COR-L47 (cell line): ENCODE data around the gene NDN.
"Not testable (repeated sequence)": the region's sequence is repeated elsewhere in the genome, so short reads cannot be mapped to it uniquely, and the experiment has no call there.

Experiments used
- DNase-seq: peaks from one replicate; lab custom pipeline; 2025; lab: John Stamatoyannopoulos, UW

NDN gene, protein sequence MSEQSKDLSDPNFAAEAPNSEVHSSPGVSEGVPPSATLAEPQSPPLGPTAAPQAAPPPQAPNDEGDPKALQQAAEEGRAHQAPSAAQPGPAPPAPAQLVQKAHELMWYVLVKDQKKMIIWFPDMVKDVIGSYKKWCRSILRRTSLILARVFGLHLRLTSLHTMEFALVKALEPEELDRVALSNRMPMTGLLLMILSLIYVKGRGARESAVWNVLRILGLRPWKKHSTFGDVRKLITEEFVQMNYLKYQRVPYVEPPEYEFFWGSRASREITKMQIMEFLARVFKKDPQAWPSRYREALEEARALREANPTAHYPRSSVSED

DNA sequence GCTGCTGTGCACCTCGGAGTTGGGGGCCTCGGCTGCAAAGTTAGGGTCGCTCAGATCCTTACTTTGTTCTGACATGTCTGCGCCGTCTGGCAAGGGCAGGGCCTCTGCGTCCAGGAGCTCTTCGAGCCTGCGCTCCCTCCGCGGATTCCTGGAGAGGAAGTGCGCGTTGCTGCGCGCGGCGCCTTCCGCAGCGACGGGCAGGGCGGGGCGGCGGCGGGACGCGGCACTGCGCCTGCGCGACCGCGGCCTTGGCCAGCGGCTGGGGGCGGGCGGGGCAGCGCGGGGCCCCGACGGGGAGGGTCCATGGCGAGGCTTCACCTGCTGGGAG, at the start of gene NDN:
TSS of gene NDN (minus strand) at position 163 of the 328 bp plus-strand sequence. CDS start at position 75, 88 bp downstream.
- no peak for DNase-seq

DNA sequence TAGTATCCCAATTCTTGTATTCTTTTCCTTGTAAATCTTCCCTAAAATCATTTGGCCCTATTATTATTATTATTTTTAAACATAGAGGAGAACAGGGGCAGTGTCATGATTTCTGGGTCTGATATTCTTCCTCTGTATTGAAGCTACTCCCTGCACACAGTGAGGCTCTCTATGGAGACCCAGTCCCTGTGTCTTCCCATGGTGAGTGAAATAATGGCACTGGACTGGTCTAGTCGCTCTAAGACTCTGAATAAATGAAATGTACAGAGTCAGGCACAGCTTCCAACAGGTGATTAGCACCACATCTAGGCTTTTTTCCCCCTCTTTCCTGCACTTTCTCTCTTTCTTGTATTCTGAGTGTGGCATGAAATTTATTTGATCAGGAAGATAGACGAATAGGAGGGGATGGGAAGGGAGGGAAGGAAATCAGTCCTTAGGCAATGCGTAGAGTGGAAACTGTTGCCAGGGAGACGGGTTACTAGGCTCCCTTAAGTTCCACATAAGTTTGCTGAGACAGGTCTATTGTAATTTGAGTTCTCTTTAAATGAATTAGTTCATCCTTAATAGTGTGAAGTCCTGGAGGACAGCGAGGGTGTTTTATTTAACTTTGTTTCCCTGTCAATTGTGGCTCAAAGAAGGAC, 49.0 kb upstream of the NDN start:
- no peak for DNase-seq

DNA sequence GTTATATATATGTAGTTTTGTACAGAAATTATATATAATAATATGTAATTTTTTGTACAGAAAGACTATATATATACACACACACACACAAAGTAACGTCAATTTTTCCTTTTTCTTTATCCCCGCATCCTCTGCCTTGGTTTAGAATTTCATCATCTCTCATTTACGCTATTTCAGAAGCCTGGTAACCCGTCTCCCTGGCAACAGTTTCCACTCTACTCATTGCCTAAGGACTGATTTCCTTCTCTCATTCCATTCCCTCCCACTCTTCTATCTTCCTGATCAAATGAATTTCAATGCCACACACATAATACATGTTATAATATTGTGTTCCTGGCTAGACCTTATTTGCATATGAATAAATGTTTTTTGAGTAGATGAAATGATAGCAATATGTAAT, 47.8 kb upstream of the NDN start:
- DNase-seq: no peak

DNA sequence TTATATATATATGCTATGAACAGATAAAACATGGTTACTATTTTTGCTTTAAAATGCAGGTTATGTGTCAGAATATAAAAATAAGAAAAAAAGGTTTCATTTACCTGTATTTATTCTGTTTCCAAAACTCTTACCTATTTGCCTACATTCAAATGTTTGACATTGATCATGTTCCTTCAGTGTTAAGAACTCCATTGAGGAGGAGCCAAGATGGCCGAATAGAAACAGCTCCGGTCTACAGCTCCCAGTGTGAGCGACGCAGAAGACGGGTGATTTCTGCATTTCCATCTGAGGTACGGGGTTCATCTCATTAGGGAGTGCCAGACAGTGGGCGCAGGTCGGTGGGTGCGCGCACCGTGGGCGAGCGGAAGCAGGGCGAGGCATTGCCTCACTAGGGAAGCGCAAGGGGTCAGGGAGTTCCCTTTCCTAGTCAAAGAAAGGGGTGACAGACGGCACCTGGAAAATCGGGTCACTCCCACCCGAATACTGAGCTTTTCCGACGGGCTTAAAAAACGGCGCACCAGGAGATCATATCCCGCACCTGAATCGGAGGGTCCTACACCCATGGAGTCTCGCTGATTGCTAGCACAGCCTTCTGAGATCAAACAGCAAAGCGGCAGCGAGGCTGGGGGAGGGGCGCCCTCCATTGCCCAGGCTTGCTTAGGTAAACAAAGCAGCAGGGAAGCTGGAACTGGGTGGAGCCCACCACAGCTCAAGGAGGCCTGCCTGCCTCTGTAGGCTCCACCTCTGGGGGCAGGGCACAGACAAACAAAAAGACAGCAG, 27.0 kb upstream of the NDN start:
- DNase-seq: not testable (repeated sequence)

DNA sequence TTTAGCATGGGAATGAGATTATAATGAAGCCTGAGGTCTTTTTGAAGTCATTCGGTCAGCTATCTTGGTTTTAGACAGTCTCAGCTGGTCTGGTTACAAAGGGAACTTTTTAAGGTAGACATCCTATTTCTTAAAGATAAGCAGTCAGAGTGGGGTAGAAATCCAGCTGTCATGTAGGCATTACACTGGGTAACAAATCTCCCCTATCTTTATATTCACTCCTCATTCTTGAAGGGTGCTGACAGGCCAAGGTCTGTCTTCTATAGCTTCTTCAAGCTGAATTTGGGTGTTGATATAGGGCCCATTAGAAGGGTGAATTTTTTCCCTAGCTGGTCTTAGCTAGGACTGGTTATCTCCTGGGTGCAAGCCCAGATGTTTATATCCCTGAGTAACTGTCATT, 21.2 kb upstream of the NDN start:
- no peak for DNase-seq

DNA sequence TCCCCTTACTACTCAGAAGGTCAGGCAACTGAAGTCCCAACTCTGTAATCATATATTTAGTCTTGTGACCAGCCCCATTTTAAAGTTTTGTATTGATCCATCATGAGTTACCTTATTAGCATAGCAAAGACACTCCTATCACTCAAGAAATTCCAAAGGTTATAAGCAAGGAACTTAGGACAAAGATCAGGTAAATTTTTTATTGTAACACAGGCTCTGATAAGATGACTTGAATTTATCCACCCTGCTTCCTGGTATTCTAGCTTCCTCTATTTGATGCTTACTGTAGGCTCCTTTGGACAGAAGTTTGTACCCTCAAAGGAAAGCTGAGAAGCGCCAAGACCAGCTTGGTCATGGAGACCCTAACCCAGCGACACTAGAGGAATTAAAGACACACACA, 8.2 kb upstream of the NDN start:
- no peak for DNase-seq

DNA sequence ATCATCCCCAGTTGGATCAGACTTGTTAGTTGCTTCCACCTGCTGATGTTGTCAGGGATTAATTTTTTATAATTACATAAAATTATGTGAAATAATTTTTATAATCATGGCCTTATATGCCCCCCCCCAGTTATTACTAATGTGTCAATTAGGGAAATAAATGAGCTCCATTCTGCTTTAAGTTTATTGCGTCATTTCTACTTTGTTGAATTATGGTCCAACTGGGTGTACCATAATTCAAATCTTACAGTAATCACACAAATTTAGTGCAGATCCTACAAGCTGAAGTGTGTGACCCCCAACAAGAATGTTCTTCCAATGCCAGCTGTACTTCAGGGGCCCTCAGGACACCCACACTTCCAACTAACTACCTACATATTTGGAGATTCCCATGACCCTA, 7.5 kb upstream of the NDN start:
- no peak for DNase-seq

DNA sequence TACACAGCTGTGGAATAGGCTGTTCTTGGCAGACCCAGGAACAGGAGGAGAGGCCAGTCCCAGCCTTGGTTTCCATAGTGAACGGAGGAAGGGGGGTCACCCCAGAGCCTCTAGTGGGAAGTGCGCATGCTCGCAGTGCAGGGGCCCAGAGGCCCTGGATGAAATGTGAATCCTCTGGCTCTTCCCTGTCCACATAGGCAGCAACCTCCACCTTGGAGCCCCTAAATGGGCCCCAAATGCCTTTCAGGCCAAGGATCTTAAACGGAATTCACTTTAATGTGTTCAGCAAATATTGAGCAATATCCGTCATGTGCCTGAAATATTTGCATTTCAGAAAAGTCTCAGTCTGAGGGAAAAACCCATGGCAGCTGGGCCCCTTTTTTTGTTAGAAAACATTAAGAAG, 3.3 kb upstream of the NDN start:
- DNase-seq: no peak

DNA sequence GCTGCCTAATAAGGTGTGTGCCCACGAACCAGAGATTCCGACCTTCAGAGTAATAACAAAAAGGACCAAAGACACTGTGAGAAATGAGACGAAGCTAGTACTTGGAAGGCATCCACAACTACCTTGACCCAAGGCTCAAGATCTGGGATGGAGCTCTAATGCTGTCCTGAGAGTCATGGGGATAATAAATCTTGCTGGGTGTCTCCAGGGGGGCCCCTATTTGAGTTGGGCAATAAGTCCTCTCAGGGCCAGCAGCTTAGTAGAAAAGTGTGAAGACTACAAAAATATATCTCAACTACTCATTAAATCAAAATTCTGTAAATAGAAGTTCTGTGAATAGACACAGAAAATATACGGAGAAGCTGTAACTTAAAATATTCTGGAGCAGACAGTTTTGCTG, 2.9 kb upstream of the NDN start:
- no peak for DNase-seq

DNA sequence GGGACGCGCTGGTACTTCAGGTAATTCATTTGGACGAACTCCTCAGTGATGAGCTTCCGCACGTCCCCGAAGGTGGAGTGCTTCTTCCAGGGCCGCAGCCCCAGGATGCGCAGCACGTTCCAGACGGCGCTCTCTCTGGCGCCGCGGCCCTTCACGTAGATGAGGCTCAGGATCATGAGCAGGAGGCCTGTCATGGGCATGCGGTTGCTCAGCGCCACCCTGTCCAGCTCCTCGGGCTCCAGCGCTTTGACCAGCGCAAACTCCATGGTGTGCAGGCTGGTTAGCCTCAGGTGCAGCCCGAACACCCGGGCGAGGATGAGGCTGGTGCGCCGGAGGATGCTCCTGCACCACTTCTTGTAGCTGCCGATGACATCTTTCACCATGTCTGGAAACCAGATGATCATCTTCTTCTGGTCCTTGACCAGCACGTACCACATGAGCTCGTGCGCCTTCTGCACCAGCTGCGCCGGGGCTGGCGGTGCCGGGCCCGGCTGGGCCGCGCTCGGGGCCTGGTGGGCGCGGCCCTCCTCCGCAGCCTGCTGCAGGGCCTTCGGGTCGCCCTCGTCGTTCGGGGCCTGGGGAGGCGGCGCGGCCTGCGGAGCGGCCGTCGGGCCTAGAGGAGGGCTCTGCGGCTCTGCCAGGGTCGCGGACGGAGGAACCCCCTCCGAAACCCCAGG, 501 bp downstream of the NDN start:
- no peak for DNase-seq

DNA sequence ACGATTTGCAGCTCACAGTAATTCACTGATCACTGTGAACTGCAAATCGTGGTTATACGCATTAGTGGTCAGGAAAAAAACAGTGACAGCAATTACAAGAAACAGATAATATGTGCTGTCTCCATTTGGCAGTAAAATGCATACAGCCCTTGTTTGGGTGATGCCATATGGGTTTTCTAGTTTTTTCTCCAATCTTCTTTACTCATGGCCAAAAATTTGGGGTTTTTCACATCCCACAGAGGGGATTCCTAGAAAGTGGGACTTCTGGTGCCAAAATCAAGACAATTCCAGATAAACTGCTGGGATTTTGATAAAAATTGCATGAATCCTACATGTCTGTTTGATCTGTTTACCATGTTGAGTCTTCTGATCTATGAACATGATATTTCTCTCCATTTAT, 15.6 kb downstream of the NDN start:
- DNase-seq: no peak

DNA sequence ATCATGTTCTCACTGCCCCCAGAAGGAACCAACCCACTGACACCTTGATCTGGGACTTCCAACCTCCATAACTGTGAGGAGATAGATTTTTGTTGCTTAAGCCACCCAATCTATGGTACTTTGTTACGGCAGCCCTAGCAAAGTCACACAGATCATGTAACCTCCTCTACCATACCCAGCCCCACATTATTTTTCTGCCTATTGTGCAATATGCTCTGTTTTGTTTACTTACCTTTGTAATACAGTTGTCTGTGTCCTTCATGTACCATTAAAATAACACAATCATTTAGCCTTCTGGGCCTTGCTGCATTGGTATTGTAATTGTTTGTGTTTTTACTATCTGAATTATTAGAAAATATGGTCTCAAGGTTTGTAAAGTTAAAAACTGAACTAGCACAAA, 16.1 kb downstream of the NDN start:
- DNase-seq: no peak

DNA sequence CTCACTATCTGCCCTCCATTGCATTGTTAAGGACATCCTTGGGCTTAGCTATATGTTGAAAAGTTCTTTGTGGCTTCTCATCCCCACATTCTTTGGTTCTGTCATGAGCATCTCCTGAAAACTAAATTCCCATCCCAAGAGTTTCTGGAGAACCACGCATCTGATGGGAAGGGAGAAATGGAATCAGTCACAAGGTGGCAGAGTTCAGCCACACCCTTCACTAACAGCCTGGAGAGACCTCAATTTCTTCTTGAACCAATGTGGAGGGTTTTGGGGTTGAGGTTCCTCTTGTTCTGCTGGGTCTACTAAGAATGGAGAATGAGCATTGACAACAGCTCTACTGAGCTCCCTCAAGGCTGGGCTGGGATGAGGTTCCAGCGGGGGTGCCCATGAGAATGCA, 23.9 kb downstream of the NDN start:
- DNase-seq: no peak

DNA sequence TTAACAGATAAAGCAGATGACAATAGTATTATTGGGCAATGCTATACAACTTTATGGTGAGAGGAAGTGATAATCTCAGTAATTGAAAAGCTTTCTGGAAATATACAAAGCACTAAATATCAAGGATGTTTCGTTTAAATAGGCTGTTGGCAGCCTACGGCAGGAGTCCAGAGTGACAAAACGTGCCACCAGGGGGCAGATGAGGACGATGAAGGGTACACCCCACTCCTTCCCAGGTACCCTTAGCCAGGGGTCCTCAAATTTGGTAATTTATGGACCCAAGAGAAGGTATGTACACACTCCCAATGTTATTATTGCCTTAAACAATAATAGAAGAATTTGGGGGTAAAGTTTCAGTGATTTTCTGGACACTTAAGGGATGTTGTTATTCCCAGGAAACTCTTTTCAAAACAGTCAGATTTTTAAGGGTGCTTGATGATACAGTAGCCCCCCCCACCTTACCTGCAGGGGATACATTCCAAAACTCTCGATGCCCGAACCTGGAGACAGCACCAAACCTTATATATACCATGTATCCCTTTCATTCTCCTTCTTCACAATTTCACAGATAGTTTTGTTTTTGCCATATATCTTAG, 38.1 kb downstream of the NDN start:
- DNase-seq: peak; percentile 27

DNA sequence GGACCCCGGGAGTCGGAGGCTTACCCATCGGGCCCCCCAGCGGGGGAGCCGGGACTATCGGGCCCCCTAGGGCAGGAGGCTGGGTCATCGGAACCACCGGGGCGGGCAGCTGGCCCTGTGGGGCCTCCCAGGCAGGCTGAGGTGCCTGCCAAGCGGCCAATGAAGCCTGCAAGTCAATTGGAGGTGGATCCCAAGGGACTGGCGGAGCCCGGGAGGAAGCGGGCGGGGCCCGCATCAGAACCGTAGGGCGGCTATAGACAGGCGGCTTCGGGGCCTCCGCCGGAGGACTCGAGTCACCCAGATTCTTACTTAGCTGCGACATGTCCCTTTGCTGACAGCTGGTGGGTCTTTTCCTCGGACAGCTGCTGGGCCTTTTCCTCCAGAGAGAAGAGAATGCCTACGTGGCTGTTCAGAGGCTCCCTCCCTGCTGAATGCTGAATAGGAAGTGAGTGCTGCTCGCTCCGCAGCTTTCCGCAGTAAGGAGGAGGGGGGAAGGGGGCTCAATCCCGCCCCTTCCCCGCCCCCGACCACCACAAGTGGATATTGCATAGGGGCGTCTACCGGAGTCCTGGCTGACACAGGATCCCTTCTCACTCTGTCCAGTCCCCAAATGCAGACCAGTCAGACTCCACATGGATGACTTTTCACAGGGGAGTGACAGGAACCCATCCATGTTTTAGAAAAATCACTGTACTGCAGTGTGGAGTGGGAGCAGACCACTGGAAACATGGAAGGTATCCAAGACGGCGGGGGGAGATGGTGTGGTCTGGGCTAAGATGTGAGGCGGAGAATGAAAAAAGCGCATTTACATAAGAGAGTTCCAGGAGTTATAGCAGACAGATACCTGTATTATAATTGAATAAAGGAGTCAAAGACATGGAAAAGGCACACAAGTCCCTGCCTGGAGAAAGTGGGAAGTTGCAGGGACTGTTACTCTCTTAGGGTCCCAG, 39.4 kb downstream of the NDN start, which contains the start of gene MAGEL2:
TSS of gene MAGEL2 (minus strand) at position 447 of the 950 bp plus-strand sequence. CDS start at position 322, 125 bp downstream.
- no peak for DNase-seq

DNA sequence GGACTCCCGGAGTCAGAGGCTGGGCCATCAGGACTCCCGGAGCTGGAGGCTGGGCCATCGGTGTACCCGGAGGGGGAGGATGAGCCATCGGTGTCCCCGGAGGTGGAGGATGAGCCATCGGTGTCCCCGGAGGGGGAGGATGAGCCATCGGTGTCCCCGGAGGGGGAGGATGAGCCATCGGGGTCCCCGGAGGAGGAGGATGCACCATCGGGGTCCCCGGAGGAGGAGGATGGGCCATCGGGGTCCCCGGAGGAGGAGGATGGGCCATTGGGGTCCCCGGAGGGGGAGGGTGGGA, 40.2 kb downstream of the NDN start:
- no peak for DNase-seq

DNA sequence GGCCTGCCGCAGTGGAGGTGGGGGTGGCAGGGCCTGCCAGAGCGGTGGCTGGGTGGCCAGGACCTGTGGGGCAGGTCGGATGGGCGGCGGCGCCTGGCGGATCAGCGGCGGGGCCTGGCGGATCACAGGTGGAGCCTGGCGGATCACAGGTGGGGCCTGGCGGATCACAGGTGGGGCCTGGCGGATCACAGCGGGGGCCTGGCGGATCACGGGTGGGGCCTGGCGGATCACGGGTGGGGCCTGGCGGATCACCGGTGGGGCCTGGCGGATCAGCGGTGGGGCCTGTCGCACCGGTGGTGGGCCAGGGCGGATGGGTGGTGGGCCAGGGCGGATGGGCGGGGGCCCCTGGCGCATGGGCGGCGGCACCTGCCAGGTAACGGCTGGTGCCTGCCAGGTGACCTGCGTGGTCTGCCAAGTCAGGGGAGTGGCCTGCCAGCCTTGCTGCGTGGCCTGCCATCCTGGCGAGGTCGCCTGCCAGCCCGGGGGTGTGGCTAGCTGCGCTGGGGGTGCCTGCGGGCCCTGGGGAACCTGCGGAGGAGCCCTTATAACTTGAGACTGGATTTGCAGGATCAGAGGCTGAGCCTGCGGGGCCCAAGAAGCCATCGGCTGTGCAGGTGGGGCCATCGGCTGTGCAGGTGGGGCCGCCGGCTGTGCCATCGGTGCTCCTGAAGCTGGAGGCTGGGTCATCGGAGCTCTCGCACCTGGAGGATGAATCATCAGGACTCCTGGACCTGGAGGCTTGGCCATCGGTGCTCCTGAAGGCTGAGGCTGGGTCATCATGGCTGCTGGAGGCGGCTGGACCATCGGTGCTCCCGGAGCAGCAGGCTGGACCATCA, 40.7 kb downstream of the NDN start:
- no peak for DNase-seq

DNA sequence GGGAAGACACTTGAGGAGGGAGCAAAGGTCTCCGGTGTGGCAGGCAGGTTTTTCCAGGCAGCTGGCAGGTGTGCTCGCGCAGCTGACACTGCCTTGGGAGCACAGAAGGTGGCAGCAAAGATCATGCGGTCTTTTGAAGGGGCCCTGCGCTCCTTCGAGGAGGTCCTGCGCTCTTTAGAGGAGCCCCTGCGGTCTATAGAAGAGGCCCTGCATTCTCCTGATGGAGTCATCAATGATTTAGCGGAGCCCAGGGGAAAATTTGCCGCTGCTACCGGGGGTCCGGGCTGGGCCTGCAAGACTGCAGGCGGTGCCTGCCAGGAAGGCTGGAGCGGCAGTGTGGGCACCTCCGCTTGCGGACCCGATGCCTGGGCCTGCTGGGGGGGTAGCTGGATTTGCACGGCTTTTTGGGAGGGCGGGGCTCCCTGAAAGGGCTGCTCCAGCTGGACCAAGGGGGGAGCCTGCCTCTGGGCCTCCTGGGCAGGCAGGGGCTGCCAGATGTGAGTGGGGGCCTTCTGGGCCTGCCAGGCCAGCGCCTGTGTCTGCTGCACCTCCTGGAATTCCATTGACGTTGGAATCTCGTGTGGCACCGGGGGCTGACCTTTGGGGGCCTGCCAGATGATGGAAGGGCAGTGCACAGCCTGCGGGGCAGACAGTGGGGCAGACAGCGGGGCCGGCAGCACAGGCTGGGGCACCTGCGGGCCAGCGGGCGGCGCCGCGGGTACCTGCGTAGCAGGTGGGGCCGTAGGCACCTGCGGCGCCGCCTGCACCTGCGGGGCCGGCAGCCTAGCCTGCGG, 41.5 kb downstream of the NDN start:
- DNase-seq: no peak

DNA sequence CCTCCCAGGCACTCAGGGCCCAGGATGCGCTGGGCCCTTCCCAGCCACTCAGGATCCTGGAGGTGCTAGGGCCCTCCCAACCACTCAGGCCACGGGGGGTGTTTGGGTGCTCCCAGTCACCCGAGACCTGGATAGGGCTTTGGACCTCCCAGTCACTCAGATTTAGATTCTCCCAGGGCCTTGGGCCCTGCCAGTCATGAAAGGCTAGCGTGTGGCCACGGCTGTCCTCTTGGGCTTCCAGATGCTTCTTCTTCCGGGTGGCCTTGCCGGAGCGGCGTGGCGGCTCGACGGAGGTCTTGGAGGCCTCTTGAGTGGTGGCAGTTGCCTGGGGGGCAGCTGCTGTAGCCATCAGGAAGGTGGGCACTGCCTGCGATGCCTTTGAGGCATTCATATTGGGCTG, 42.3 kb downstream of the NDN start:
- DNase-seq: no peak
